H9 (cell line): ENCODE data around the gene ERCC8. TPM values are rescaled to one million over a fixed set of nuclear protein-coding genes. Genes with fewer than 3 reads are reported as not detected.

Experiments
- DNase-seq: peaks from one replicate; pipeline ENCODE4 v3.0.0-alpha.2; 2017
- H2AFZ ChIP-seq: one replicate; pipeline ENCODE4 v1.6.1; 2013; ENCODE audit warnings: mild to moderate bottlenecking, low read length, control low read depth, moderate library complexity
- H2AK5ac ChIP-seq: 2 replicates; pipeline ENCODE4 v1.6.1; 2013; ENCODE audit warnings: low read length, control low read depth, mixed read lengths; ENCODE audit not compliant: insufficient read length
- H2BK120ac ChIP-seq: one replicate; pipeline ENCODE4 v1.6.1; 2013; ENCODE audit warnings: low read depth, mild to moderate bottlenecking, low read length, control low read depth, inconsistent platforms; ENCODE audit not compliant: poor library complexity, severe bottlenecking
- H2BK12ac ChIP-seq: 2 replicates; pipeline ENCODE4 v1.6.1; 2013; ENCODE audit warnings: low read length, control low read depth, mixed read lengths, low read depth; ENCODE audit not compliant: insufficient read length
- H2BK15ac ChIP-seq: 2 replicates; pipeline ENCODE4 v1.6.1; 2013; ENCODE audit warnings: low read depth, low read length, control low read depth
- H2BK20ac ChIP-seq: one replicate; pipeline ENCODE4 v1.6.1; 2013; ENCODE audit warnings: low read depth, mild to moderate bottlenecking, low read length, control low read depth, inconsistent platforms; ENCODE audit not compliant: poor library complexity, severe bottlenecking
- H2BK5ac ChIP-seq: 2 replicates; pipeline ENCODE4 v1.6.1; 2013; ENCODE audit warnings: low read length, control low read depth, mixed read lengths; ENCODE audit not compliant: insufficient read length
- H3K14ac ChIP-seq: 2 replicates; pipeline ENCODE4 v1.6.1; 2013; ENCODE audit warnings: low read length, control low read depth; ENCODE audit not compliant: insufficient read depth
- H3K18ac ChIP-seq: 2 replicates; pipeline ENCODE4 v1.6.1; 2013; ENCODE audit warnings: low read depth, mild to moderate bottlenecking, mixed read lengths, low read length, control low read depth; ENCODE audit not compliant: insufficient read length
- H3K23ac ChIP-seq: 2 replicates; pipeline ENCODE4 v1.6.1; 2013; ENCODE audit warnings: low read length, control low read depth, mixed read lengths, low read depth; ENCODE audit not compliant: insufficient read length
- H3K23me2 ChIP-seq: 2 replicates; pipeline ENCODE4 v1.6.1; 2013; ENCODE audit warnings: low read depth, mild to moderate bottlenecking, mixed read lengths, low read length, control low read depth; ENCODE audit not compliant: insufficient read length, poor library complexity, severe bottlenecking
- H3K27ac ChIP-seq: 2 replicates; pipeline ENCODE4 v1.5.1; 2013; ENCODE audit warnings: low read length, control low read depth, mixed read lengths, low read depth; ENCODE audit not compliant: insufficient read length
- H3K27me3 ChIP-seq: 2 replicates; pipeline ENCODE4 v1.6.1; 2013; ENCODE audit warnings: low read length, control low read depth, inconsistent platforms; ENCODE audit not compliant: insufficient read depth
- H3K4ac ChIP-seq: 2 replicates; pipeline ENCODE4 v1.6.1; 2013; ENCODE audit warnings: low read depth, mild to moderate bottlenecking, control low read depth, inconsistent platforms, low read length, moderate library complexity
- H3K4me1 ChIP-seq: 2 replicates; pipeline ENCODE4 v1.6.1; 2013; ENCODE audit warnings: low read length, control low read depth, inconsistent platforms; ENCODE audit not compliant: insufficient read depth
- H3K4me2 ChIP-seq: 2 replicates; pipeline ENCODE4 v1.6.1; 2013; ENCODE audit warnings: low read length, control low read depth, mixed read lengths; ENCODE audit not compliant: insufficient read length, insufficient read depth
- H3K56ac ChIP-seq: 2 replicates; pipeline ENCODE4 v1.6.1; 2013; ENCODE audit warnings: low read depth, mild to moderate bottlenecking, mixed read lengths, low read length, control low read depth; ENCODE audit not compliant: insufficient read length
- H3K79me1 ChIP-seq: 2 replicates; pipeline ENCODE4 v1.6.1; 2013; ENCODE audit warnings: low read depth, mild to moderate bottlenecking, moderate library complexity, low read length, control low read depth, inconsistent platforms; ENCODE audit not compliant: insufficient read depth, poor library complexity, severe bottlenecking
- H3K79me2 ChIP-seq: 2 replicates; pipeline ENCODE4 v1.6.1; 2013; ENCODE audit warnings: low read length, control low read depth, inconsistent platforms; ENCODE audit not compliant: insufficient read depth
- H3K9ac ChIP-seq: 2 replicates; pipeline ENCODE4 v1.6.1; 2013; ENCODE audit warnings: low read length, control low read depth, mixed read lengths; ENCODE audit not compliant: insufficient read length; ENCODE audit errors: extremely low read depth
- H3K9me3 ChIP-seq: one replicate; pipeline ENCODE4 v1.6.1; 2013; ENCODE audit warnings: low read depth, low read length, inconsistent platforms; ENCODE audit not compliant: control insufficient read depth
- H3T11ph ChIP-seq: one replicate; pipeline ENCODE4 v1.6.1; 2013; ENCODE audit warnings: mild to moderate bottlenecking, low read length, control low read depth, inconsistent platforms
- H4K20me1 ChIP-seq: one replicate; pipeline ENCODE4 v1.6.1; 2013; ENCODE audit not compliant: control insufficient read depth, insufficient read length, insufficient read depth
- H4K5ac ChIP-seq: 2 replicates; pipeline ENCODE4 v1.6.1; 2013; ENCODE audit warnings: low read depth, mild to moderate bottlenecking, mixed read lengths, low read length, control low read depth; ENCODE audit not compliant: insufficient read length
- H4K8ac ChIP-seq: replicated peaks from 2 replicates; pipeline ENCODE4 v1.6.1; 2013; ENCODE audit warnings: low read length, control low read depth, mixed read lengths, low read depth; ENCODE audit not compliant: insufficient read length
- H4K91ac ChIP-seq: 2 replicates; pipeline ENCODE4 v1.6.1; 2013; ENCODE audit warnings: low read depth, mild to moderate bottlenecking, moderate library complexity, mixed read lengths, low read length, control low read depth; ENCODE audit not compliant: insufficient read length
- H3K27ac Mint-ChIP-seq, 3 experiments: 2 replicates in 2 of 3; 3 replicates in 1 of 3; pipeline ENCODE4 v1.8.0; 2020 to 2021; ENCODE audit warnings: mixed read lengths in 3 of 3, mild to moderate bottlenecking in 1 of 3, moderate library complexity in 1 of 3
- H3K27me3 Mint-ChIP-seq: 2 replicates; pipeline ENCODE4 v1.8.0; 2021; ENCODE audit warnings: low read depth, mild to moderate bottlenecking, moderate library complexity, mixed read lengths
- H3K36me3 Mint-ChIP-seq, 3 experiments: 2 replicates in 2 of 3; 3 replicates in 1 of 3; pipeline ENCODE4 v1.8.0; 2020 to 2021; ENCODE audit warnings: low read depth in 3 of 3, mixed read lengths in 3 of 3; ENCODE audit not compliant: insufficient read depth in 1 of 3
- H3K4me1 Mint-ChIP-seq, 2 experiments: 2 replicates each; pipeline ENCODE4 v1.8.0; 2020; ENCODE audit warnings: mixed read lengths in 2 of 2
- H3K4me3 Mint-ChIP-seq, 2 experiments: 2 replicates in 1 of 2; 3 replicates in 1 of 2; pipeline ENCODE4 v1.8.0; 2020 to 2021; ENCODE audit warnings: mild to moderate bottlenecking in 2 of 2, mixed read lengths in 2 of 2, moderate library complexity in 1 of 2
- H3K9me3 Mint-ChIP-seq, 2 experiments: 2 replicates in 1 of 2; 3 replicates in 1 of 2; pipeline ENCODE4 v1.8.0; 2020; ENCODE audit warnings: mild to moderate bottlenecking in 2 of 2, mixed read lengths in 2 of 2, moderate library complexity in 1 of 2
- WGBS: extraction: QIAGEN DNeasy Blood & Tissue Kit; methylation state at CpG from one replicate; pipeline ENCODE4 v1.1.7; 2013; ENCODE audit warnings: missing lambda C conversion rate, low lambda C conversion rate, mixed read lengths; ENCODE audit not compliant: insufficient read length; ENCODE audit errors: extremely low coverage; 5-methylcytosine and 5-hydroxymethylcytosine counted together
- total RNA-seq: library from RNA; stranded (reverse); gene quantifications from 2 replicates; pipeline ENCODE4 v1.2.1, GENCODE V29; 2021
- TF ChIP-seq, protein P1 (sequence below): fragments of 200-600 bp; sonication (generic); conservative IDR thresholded peaks from 3 replicates; pipeline ENCODE4 v1.8.0; 2021; ENCODE audit warnings: antibody characterized with exemption, mild to moderate bottlenecking

Gene ERCC8
- total RNA-seq, 1 experiment from 2014 or later: 18.0 TPM

DNA sequence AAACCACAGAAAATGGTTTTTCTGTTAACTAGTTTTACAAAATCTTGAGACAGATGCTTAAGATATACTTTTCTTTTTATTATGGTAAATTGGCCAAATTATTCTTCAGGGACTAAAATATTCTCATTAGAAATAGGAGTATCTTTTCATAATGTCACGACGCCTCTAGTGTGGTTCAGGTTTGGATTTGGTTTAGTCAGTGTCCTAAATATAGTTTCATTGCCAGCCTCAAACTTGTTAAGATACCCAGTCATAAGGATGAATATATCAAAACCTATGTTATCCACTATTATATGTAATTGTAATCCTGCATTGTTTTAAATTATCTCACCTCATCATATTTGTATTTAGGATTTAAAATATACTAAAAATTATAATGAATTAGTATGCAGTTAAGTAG is 13.8 kb upstream of the ERCC8 start:
- H3K56ac ChIP-seq: no peak overlapping the region
- H2BK20ac ChIP-seq: no peak overlapping the region
- H3K4me1 ChIP-seq: no peaks in the 10 kb centered on the region
- H3K14ac ChIP-seq: no peak overlapping the region
- peaks cover 7% of the 10 kb centered on the region for H3K79me1 ChIP-seq
- H3K27me3 Mint-ChIP-seq: no peaks in the 10 kb centered on the region
- H4K5ac ChIP-seq: no peak overlapping the region
- no peaks in the 10 kb centered on the region for H3K9me3 ChIP-seq
- no peak overlapping the region for H3K4me3 Mint-ChIP-seq
- no peak overlapping the region for H3K23ac ChIP-seq
- H3T11ph ChIP-seq: no peak overlapping the region
- peaks cover 9 to 15% of the 10 kb centered on the region in 2 experiments; a peak in 4 of 5 replicates for H3K9me3 Mint-ChIP-seq
- H2AK5ac ChIP-seq: no peak overlapping the region
- H4K91ac ChIP-seq: no peak overlapping the region
- H3K27me3 ChIP-seq: no peaks in the 10 kb centered on the region
- H2BK12ac ChIP-seq: no peak overlapping the region
- H4K20me1 ChIP-seq: no peaks in the 10 kb centered on the region
- no peak overlapping the region for H4K8ac ChIP-seq
- no peaks in the 10 kb centered on the region for H3K23me2 ChIP-seq
- no peak overlapping the region for H2BK120ac ChIP-seq
- no peak overlapping the region for H2BK5ac ChIP-seq
- H3K36me3 Mint-ChIP-seq: peaks cover 0 to 14% (median 12%) of the 10 kb centered on the region in 3 experiments; a peak in 5 of 7 replicates
- no peak overlapping the region for H2AFZ ChIP-seq
- H3K27ac Mint-ChIP-seq: no peak overlapping the region
- H3K79me2 ChIP-seq: 0 out of 2 replicates have a peak, but pooled peaks cover 1% of the 10 kb centered on the region
- H3K4me2 ChIP-seq: no peak overlapping the region
- no peak overlapping the region for H3K27ac ChIP-seq
- H3K9ac ChIP-seq: no peak overlapping the region
- H3K18ac ChIP-seq: no peak overlapping the region
- no CpG with 5 or more reads among the region's 2 CpGs for WGBS
- H3K4me1 Mint-ChIP-seq: peaks cover 0 to 6% of the 10 kb centered on the region in 2 experiments; a peak in 1 of 4 replicates
- H2BK15ac ChIP-seq: no peak overlapping the region
- no peak overlapping the region for H3K4ac ChIP-seq
- no peak for DNase-seq
- TF ChIP-seq, protein P1, sequence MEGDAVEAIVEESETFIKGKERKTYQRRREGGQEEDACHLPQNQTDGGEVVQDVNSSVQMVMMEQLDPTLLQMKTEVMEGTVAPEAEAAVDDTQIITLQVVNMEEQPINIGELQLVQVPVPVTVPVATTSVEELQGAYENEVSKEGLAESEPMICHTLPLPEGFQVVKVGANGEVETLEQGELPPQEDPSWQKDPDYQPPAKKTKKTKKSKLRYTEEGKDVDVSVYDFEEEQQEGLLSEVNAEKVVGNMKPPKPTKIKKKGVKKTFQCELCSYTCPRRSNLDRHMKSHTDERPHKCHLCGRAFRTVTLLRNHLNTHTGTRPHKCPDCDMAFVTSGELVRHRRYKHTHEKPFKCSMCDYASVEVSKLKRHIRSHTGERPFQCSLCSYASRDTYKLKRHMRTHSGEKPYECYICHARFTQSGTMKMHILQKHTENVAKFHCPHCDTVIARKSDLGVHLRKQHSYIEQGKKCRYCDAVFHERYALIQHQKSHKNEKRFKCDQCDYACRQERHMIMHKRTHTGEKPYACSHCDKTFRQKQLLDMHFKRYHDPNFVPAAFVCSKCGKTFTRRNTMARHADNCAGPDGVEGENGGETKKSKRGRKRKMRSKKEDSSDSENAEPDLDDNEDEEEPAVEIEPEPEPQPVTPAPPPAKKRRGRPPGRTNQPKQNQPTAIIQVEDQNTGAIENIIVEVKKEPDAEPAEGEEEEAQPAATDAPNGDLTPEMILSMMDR: no peak
